BLaER1 (cell line): Measurements from ENCODE around the gene HIVEP3.

Experiments used
- H3K27ac ChIP-seq: shearing (Covaris generic); formaldehyde crosslinking; 2 replicates; pipeline ENCODE4 v1.8.1; 2022
- H3K27me3 ChIP-seq: shearing (Covaris generic); formaldehyde crosslinking; 2 replicates; pipeline ENCODE4 v1.8.1; 2022
- H3K36me3 ChIP-seq: shearing (Covaris generic); formaldehyde crosslinking; 2 replicates; pipeline ENCODE4 v1.8.1; 2022
- H3K4me1 ChIP-seq: shearing (Covaris generic); formaldehyde crosslinking; 2 replicates; pipeline ENCODE4 v1.8.1; 2022
- H3K4me2 ChIP-seq: shearing (Covaris generic); formaldehyde crosslinking; 2 replicates; pipeline ENCODE4 v1.8.1; 2022
- H3K4me3 ChIP-seq: shearing (Covaris generic); formaldehyde crosslinking; 2 replicates; pipeline ENCODE4 v1.8.1; 2022
- H3K9ac ChIP-seq: shearing (Covaris generic); formaldehyde crosslinking; 2 replicates; pipeline ENCODE4 v1.8.1; 2022
- H3K9me3 ChIP-seq: shearing (Covaris generic); formaldehyde crosslinking; 2 replicates; pipeline ENCODE4 v1.8.1; 2022
- H4K20me1 ChIP-seq: shearing (Covaris generic); formaldehyde crosslinking; 2 replicates; pipeline ENCODE4 v1.8.1; 2022
- Cebpa-rat ChIP-seq: shearing (Covaris generic); IDR thresholded peaks from 2 replicates; pipeline ENCODE4 v1.8.1; 2022

The HIVEP3 gene

DNA sequence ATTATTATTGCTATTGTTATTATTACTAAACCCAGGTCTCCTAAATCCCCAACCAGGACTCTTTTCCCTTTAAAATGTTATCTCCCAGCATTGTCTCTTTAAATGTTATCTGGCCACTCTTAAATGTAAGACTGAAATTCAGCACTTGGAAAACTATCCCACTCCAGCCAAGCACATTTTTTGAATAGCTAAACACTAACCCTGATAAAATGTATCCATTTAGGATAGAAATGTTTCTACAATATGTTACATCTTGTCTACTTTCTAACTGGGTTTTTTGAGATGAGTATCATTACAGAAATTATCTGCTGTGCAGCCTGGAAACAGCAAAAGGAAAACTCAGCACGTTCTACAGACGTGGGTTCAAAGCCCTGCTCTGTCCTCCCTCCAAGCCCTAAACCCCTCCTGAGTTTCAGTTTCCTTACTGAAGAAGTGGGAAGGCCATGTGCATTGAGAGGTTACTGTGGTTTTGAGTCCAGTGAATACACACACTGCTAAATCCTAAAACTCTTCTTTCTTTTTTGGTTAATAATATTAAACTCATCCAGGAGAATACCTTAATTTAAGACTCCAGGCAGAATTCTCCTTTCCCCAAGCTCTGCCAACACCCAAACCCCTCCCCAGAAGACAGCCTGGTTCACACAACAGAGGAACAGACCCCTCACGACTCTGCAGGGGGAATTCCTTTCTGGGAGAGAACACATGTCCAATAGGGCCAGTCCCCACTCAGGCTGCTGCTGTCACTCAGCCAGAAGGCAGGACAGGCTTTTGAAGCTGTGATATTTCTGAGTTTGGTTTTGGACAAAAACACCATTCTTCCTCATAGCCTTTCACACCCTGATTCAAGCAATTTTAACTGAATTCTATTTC, 41.9 kb downstream of the HIVEP3 start:
- Histone ChIP-seq H3K27me3 (no peaks in the 10 kb centered on the region), H3K9ac (no peak overlapping the region), H3K27ac (no peak overlapping the region), H3K36me3 (no peaks in the 10 kb centered on the region), H4K20me1 (no peaks in the 10 kb centered on the region), H3K9me3 (no peaks in the 10 kb centered on the region), H3K4me1 (peaks cover 5% of the 10 kb centered on the region), H3K4me3 (no peak overlapping the region), H3K4me2 (no peak overlapping the region)
- no peak for TF ChIP-seq Cebpa-rat

DNA sequence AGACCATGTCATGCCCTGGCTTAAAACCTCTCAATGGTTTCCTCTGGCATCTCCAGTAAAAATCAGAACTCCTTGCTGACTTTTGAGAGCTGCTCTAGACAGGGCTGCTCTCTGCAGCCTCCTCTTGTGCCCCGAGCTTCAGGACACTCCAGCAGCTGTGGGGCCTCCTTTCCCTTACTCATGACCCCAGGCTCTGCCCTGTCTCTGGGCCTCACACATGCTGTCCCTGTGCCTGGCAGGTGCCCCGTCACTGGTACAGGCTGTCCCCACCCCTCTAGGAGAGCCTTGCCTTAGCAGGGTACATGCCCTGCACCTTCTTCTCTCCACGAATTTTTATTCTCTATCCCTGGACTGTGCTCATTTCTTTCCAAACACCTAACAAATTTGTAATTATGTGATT, 43.2 kb downstream of the HIVEP3 start:
- no peak overlapping the region for H3K27ac ChIP-seq
- no peak overlapping the region for H3K4me3 ChIP-seq
- no peaks in the 10 kb centered on the region for H3K36me3 ChIP-seq
- no peak overlapping the region for H3K9ac ChIP-seq
- H4K20me1 ChIP-seq: no peaks in the 10 kb centered on the region
- TF ChIP-seq Cebpa-rat: no peak
- no peaks in the 10 kb centered on the region for H3K4me1 ChIP-seq
- no peak overlapping the region for H3K4me2 ChIP-seq
- H3K27me3 ChIP-seq: no peaks in the 10 kb centered on the region
- H3K9me3 ChIP-seq: no peaks in the 10 kb centered on the region

DNA sequence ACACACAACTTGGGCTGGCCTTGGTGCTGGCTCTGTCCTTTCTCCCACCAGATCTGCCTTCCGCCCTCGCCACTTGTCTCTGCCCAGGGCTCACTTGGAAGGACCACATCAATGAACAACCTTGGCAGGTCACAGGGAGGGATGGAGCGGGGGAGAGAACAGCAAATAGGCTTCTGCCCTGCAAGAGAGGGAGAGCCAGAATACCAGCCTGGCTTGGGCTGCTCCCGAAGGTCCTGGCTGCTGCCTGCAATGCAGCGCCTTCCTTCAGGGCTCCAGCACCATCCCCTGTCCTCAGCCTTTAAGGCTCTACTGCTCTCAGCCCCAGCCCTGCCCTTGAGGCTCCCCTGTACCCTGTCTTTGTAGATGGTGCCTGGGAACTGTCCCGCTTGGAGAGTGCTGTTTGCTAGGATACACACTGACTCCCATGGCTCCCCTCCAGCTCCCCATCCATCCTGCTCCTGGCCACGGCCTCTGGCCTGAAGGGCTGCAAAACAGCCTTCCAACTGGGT, 43.8 kb downstream of the HIVEP3 start:
- no peak for TF ChIP-seq Cebpa-rat
- H3K4me2 ChIP-seq: no peak overlapping the region
- no peak overlapping the region for H3K4me3 ChIP-seq
- H3K27ac ChIP-seq: no peak overlapping the region
- H3K4me1 ChIP-seq: no peaks in the 10 kb centered on the region
- no peaks in the 10 kb centered on the region for H3K9me3 ChIP-seq
- H4K20me1 ChIP-seq: no peaks in the 10 kb centered on the region
- no peaks in the 10 kb centered on the region for H3K27me3 ChIP-seq
- H3K36me3 ChIP-seq: no peaks in the 10 kb centered on the region
- no peak overlapping the region for H3K9ac ChIP-seq

DNA sequence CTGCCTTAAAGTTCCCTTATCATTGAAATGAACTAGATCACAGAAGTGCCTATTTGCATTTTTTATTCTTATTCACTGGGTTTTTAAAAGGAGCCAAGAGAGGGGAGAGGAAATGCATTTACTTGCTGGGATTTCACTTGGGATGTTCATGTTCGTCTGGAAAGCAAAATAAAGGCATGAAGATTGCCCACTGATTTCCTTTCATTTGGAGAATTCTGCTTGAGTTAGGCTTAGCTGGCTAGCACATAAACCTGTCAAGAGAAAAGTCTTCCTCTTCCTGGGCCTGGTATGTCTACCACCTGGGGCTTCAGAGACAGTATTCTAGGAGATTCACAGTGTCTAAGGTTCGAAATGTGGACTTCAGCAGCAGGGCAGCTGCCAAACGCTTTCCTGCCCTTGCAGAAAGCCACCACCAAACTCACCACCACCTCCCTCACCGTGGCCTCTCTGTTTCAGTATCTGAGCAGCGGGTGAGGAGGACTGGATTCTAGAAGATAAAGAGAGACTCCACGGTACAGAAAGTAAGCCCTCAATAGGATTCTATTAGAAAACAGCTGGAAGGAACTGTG, 44.5 kb downstream of the HIVEP3 start:
- no peaks in the 10 kb centered on the region for H4K20me1 ChIP-seq
- H3K36me3 ChIP-seq: no peaks in the 10 kb centered on the region
- H3K4me2 ChIP-seq: no peak overlapping the region
- no peak overlapping the region for H3K9ac ChIP-seq
- TF ChIP-seq Cebpa-rat: no peak
- no peaks in the 10 kb centered on the region for H3K4me1 ChIP-seq
- no peak overlapping the region for H3K27ac ChIP-seq
- no peak overlapping the region for H3K4me3 ChIP-seq
- H3K9me3 ChIP-seq: no peaks in the 10 kb centered on the region
- H3K27me3 ChIP-seq: no peaks in the 10 kb centered on the region

DNA sequence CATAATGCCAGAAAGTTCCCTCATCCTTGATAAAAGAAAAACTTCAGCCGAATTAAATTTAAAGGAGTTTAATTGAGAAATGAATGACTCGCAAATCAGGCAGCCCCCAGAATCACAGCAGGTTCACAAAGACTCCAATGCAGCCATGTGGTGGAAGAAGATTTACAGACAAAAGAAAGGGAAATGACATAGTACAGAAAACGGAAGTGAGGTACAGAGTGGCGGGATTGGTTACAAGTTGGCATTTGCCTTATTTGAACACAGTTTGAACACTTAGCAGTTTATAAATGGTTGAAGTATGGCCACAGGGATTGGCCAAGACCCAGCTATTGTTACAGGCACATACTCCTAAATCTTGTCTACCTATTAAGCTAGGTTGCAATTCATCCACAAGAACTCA, 46.6 kb downstream of the HIVEP3 start:
- no peak overlapping the region for H3K27ac ChIP-seq

DNA sequence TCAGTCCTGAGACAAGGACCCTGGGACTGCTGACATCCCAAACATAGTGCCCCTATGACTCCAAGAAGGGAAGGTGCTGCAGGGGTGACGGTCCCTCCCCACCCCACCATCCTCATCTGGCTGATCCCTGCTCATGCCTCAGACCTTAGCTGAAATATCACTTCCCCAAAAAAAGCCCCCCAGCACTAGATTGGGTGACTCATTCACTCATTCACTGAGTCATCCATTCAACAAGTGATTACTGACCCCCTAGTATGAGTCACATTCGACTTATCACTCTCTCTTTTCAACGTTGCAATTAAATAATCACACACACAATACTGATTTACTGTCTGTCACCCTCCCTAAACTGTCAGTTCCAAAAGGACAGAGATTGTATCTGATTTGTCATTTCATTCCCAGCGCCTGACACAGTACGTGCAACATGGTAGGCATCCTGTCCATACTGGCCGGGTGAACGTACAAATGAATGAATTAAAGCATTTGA, 48.6 kb downstream of the HIVEP3 start:
- Histone ChIP-seq H3K27ac (no peak overlapping the region), H3K9ac (no peak overlapping the region), H3K27me3 (no peaks in the 10 kb centered on the region), H4K20me1 (no peaks in the 10 kb centered on the region), H3K4me3 (no peak overlapping the region), H3K4me1 (peaks cover 4% of the 10 kb centered on the region), H3K9me3 (no peaks in the 10 kb centered on the region), H3K4me2 (no peak overlapping the region), H3K36me3 (no peaks in the 10 kb centered on the region)
- no peak for TF ChIP-seq Cebpa-rat

More for the DNA sequence above, 46.6 kb downstream of the HIVEP3 start:
- no peak overlapping the region for H3K4me3 ChIP-seq
- TF ChIP-seq Cebpa-rat: no peak
- H3K27me3 ChIP-seq: no peaks in the 10 kb centered on the region
- no peak overlapping the region for H3K9ac ChIP-seq
- no peaks in the 10 kb centered on the region for H4K20me1 ChIP-seq
- peaks cover 4% of the 10 kb centered on the region for H3K4me1 ChIP-seq
- no peak overlapping the region for H3K4me2 ChIP-seq
- H3K36me3 ChIP-seq: no peaks in the 10 kb centered on the region
- H3K9me3 ChIP-seq: no peaks in the 10 kb centered on the region

DNA sequence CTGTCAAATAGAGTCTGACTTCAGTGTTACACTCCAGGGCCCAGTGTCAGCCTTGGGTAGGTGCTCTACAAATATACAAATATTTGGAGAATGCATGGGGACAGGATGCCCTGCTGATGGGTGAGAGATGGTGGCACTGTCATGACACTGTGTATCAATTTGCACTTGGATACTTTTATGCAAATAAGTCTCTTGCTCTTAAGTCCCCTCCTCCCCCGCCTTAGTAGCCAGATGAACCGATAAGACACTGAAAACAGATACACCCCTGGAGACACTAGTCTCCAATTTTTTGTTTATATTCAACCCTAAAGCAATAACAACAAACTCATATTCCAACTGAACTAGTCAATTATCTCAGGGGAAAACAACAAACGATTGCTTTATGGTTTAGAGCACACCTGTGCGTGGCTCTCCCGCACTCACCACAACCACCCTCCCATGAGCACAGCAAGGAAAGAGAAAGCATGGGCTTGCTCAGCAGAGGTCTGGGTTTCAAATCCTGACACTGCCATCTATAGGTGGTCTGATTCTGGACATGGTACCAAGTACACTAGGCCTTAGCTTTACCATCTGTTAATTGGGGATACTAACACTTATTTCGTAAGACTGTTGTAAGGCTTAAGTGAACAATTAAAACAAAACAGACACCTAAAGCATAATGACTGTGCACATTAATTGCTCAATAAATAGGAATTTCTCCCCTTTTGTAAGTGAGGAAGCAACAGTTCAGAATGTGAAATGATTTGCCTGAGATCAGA, 50.3 kb downstream of the HIVEP3 start:
- no peak overlapping the region for H3K4me2 ChIP-seq

DNA sequence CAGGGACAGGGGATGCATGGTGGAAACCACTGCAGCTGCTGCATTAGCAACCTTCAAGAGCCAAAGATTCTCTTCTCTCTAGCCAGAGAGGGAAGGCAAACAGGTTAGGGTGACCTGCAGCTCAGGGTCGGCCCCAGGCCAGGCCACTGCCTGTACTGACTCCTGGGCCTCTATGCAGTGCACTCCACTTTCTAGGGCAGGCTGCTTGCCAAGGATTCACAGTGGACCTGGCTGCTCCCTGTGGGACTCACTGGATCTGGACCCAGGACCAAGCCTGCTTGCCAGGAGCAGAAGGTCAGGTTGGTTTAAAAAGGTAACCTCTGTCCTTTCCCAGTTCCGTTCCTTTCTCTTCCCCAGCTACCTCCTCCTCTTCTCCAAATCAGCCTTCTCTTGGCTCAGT, 52.4 kb downstream of the HIVEP3 start:
- no peak overlapping the region for H3K9ac ChIP-seq
- H3K27me3 ChIP-seq: no peaks in the 10 kb centered on the region
- no peak for TF ChIP-seq Cebpa-rat
- no peaks in the 10 kb centered on the region for H4K20me1 ChIP-seq
- no peak overlapping the region for H3K4me2 ChIP-seq
- no peaks in the 10 kb centered on the region for H3K36me3 ChIP-seq
- H3K4me3 ChIP-seq: no peak overlapping the region
- H3K4me1 ChIP-seq: peaks cover 4% of the 10 kb centered on the region
- H3K27ac ChIP-seq: no peak overlapping the region
- no peaks in the 10 kb centered on the region for H3K9me3 ChIP-seq

More for the DNA sequence above, 50.3 kb downstream of the HIVEP3 start:
- Histone ChIP-seq H3K4me1 (peaks cover 4% of the 10 kb centered on the region), H3K9me3 (no peaks in the 10 kb centered on the region), H3K27ac (no peak overlapping the region), H3K27me3 (no peaks in the 10 kb centered on the region), H4K20me1 (no peaks in the 10 kb centered on the region), H3K9ac (no peak overlapping the region), H3K36me3 (no peaks in the 10 kb centered on the region), H3K4me3 (no peak overlapping the region)
- no peak for TF ChIP-seq Cebpa-rat

DNA sequence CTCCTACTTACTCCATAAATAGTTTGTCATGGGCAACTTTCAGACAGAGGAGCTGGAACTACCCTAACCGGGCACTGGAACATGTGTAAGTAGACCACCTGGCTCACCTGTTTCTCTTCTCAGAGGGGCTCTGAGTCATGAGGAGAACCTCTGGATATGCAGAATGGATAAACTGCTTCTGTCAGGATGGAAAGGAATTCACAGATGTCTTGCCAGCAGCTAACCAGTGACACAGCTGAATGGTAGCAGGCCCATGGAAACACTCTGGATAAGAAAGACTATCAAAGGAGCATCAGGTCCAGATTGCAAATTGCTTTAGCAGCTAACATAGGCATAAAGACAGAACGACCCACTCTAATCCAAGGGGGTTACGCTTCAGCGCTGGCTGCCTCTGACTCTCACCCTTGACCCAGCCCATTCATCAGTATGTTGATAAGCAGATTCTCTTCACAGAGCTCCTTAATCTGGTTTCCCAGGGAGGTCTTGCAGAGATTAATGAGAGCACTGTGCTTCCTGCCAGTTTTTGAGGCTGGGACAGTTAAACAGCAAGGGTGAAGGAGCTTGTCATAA, 54.2 kb downstream of the HIVEP3 start:
- Histone ChIP-seq H3K36me3 (no peaks in the 10 kb centered on the region), H3K9ac (no peak overlapping the region), H3K4me3 (no peak overlapping the region), H3K4me2 (no peak overlapping the region), H3K27ac (no peak overlapping the region), H3K27me3 (no peaks in the 10 kb centered on the region), H4K20me1 (no peaks in the 10 kb centered on the region), H3K4me1 (peaks cover 4% of the 10 kb centered on the region), H3K9me3 (no peaks in the 10 kb centered on the region)
- TF ChIP-seq Cebpa-rat: no peak
